HG03095 (cell line): ENCODE data around the gene ACE2.

Experiments
- ATAC-seq: cut with Tn5 transposase; IDR thresholded peaks from one replicate; pipeline ENCODE4 v1.9.1; 2021; ENCODE audit warnings: moderate library complexity; ENCODE audit not compliant: unreplicated experiment

Gene ACE2

GRCh38 chrX:15512401-15512965, 88.3 kb downstream of the ACE2 start:
- ATAC-seq = no peak

- ATAC-seq = no peak
Measured at GRCh38 chrX:15511563-15511962, 89.2 kb downstream of the ACE2 start.
